Adipocyte (in vitro differentiated cells): ENCODE data around the gene TLCD3B.
"Not testable (repeated sequence)": the region's sequence is repeated elsewhere in the genome, so short reads cannot be mapped to it uniquely, and the experiment has no call there.

Source experiments
- DNase-seq: peaks from one replicate; pipeline ENCODE4 v3.0.0-alpha.2; 2015; ENCODE audit warnings: low read depth
- H3K27me3 ChIP-seq: replicated peaks from 2 replicates; pipeline ENCODE4 v1.7.0; 2013; ENCODE audit warnings: mild to moderate bottlenecking, low read length, moderate library complexity; ENCODE audit not compliant: control insufficient read depth, insufficient read depth
- H3K36me3 ChIP-seq: 2 replicates; pipeline ENCODE4 v1.7.0; 2013; ENCODE audit warnings: low read length, mild to moderate bottlenecking, moderate library complexity; ENCODE audit not compliant: control insufficient read depth, insufficient read depth, severe bottlenecking
- H3K4me1 ChIP-seq: 2 replicates; pipeline ENCODE4 v1.7.0; 2013; ENCODE audit warnings: mild to moderate bottlenecking, low read length, moderate library complexity; ENCODE audit not compliant: control insufficient read depth, insufficient read depth
- H3K4me3 ChIP-seq: 2 replicates; pipeline ENCODE4 v1.7.0; 2013; ENCODE audit warnings: mild to moderate bottlenecking, low read length, moderate library complexity
- H3K9ac ChIP-seq: 2 replicates; pipeline ENCODE4 v1.7.0; 2013; ENCODE audit warnings: mild to moderate bottlenecking, low read length, moderate library complexity
- H3K9me3 ChIP-seq: 2 replicates; pipeline ENCODE4 v1.7.0; 2013; ENCODE audit warnings: mild to moderate bottlenecking, low read length, moderate library complexity; ENCODE audit not compliant: control insufficient read depth

Gene TLCD3B

GRCh38 chr16:30022887-30023286, 8.2 kb downstream of the TLCD3B start, which contains the start of gene C16orf92:
C16orf92 (plus strand) TSS chr16:30023198; CDS start chr16:30023341, 143 bp downstream.
- Histone ChIP-seq H3K9ac (no peak within 1 kb of the TSS), H3K4me3 (no peak within 1 kb of the TSS), H3K4me1 (peaks cover 5% of the 10 kb centered on the region), H3K9me3 (no peaks in the 10 kb centered on the region), H3K27me3 (peaks cover 37% of the 10 kb centered on the region), H3K36me3 (no peaks in the 10 kb centered on the region)
- DNase-seq = no peak

- H3K27me3 ChIP-seq = peaks cover 13% of the 10 kb centered on the region
- DNase-seq = no peak
- no peak overlapping the region for H3K9ac ChIP-seq
- no peaks in the 10 kb centered on the region for H3K9me3 ChIP-seq
- no peak overlapping the region for H3K4me3 ChIP-seq
- peaks cover 5% of the 10 kb centered on the region for H3K4me1 ChIP-seq
- no peaks in the 10 kb centered on the region for H3K36me3 ChIP-seq
Measured at GRCh38 chr16:30018731-30019158, 12.3 kb downstream of the TLCD3B start.

GRCh38 chr16:30017937-30018336, 13.1 kb downstream of the TLCD3B start:
- not testable (repeated sequence) for H3K4me3 ChIP-seq, H3K27me3 ChIP-seq, H3K36me3 ChIP-seq, H3K9me3 ChIP-seq, H3K9ac ChIP-seq, DNase-seq, H3K4me1 ChIP-seq

GRCh38 chr16:30017277-30017656, 13.8 kb downstream of the TLCD3B start:
- no peak for DNase-seq
- peaks cover 5% of the 10 kb centered on the region for H3K4me1 ChIP-seq
- H3K9me3 ChIP-seq = no peaks in the 10 kb centered on the region
- no peaks in the 10 kb centered on the region for H3K36me3 ChIP-seq
- H3K9ac ChIP-seq = no peak overlapping the region
- peaks cover 5% of the 10 kb centered on the region for H3K27me3 ChIP-seq
- no peak overlapping the region for H3K4me3 ChIP-seq

GRCh38 chr16:30016555-30017276, 14.4 kb downstream of the TLCD3B start:
- Histone ChIP-seq H3K4me1 (peaks cover 10% of the 10 kb centered on the region), H3K4me3 (no peak overlapping the region)
- no peak for DNase-seq

GRCh38 chr16:30015450-30015849, 15.6 kb downstream of the TLCD3B start:
- H3K4me1 ChIP-seq, H3K9me3 ChIP-seq, DNase-seq, H3K36me3 ChIP-seq, H3K4me3 ChIP-seq, H3K27me3 ChIP-seq, H3K9ac ChIP-seq: not testable (repeated sequence)

More at GRCh38 chr16:30016555-30017276, 14.4 kb downstream of the TLCD3B start:
- peaks cover 5% of the 10 kb centered on the region for H3K27me3 ChIP-seq
- no peaks in the 10 kb centered on the region for H3K9me3 ChIP-seq
- no peak overlapping the region for H3K9ac ChIP-seq
- no peaks in the 10 kb centered on the region for H3K36me3 ChIP-seq

GRCh38 chr16:30012598-30012997, 18.5 kb downstream of the TLCD3B start:
- DNase-seq, H3K4me3 ChIP-seq, H3K9me3 ChIP-seq, H3K9ac ChIP-seq, H3K4me1 ChIP-seq, H3K36me3 ChIP-seq: not testable (repeated sequence)
- H3K27me3 ChIP-seq = peaks cover 27% of the 10 kb centered on the region

GRCh38 chr16:30011714-30012504, 19.2 kb downstream of the TLCD3B start:
- no peaks in the 10 kb centered on the region for H3K9me3 ChIP-seq
- peaks cover 29% of the 10 kb centered on the region for H3K27me3 ChIP-seq
- no peaks in the 10 kb centered on the region for H3K36me3 ChIP-seq
- no peak overlapping the region for H3K4me3 ChIP-seq
- H3K4me1 ChIP-seq = peaks cover 9% of the 10 kb centered on the region
- no peak overlapping the region for H3K9ac ChIP-seq
- no peak for DNase-seq

- Histone ChIP-seq H3K4me1 (peaks cover 9% of the 10 kb centered on the region), H3K36me3 (no peaks in the 10 kb centered on the region), H3K9me3 (no peaks in the 10 kb centered on the region), H3K9ac (no peak within 1 kb of the TSS), H3K27me3 (peaks cover 24% of the 10 kb centered on the region), H3K4me3 (no peak within 1 kb of the TSS)
- DNase-seq = peak; percentile 43
Measured at GRCh38 chr16:30010844-30011713, 20.0 kb downstream of the TLCD3B start, which contains the start of gene DOC2A. DOC2A (minus strand) TSS chr16:30011027; CDS start chr16:30010222, 805 bp downstream.

GRCh38 chr16:30009990-30010843, 20.9 kb downstream of the TLCD3B start:
- Histone ChIP-seq H3K9ac (no peak overlapping the region), H3K4me1 (peaks cover 9% of the 10 kb centered on the region), H3K27me3 (peaks cover 24% of the 10 kb centered on the region), H3K36me3 (no peaks in the 10 kb centered on the region), H3K9me3 (no peaks in the 10 kb centered on the region), H3K4me3 (no peak overlapping the region)
- DNase-seq = no peak
